GM19438 (cell line): ENCODE data around the gene ZFPM1.

Source experiments
- ATAC-seq: cut with Tn5 transposase; IDR thresholded peaks from one replicate; pipeline ENCODE4 v1.9.1; 2021; ENCODE audit warnings: low read depth; ENCODE audit not compliant: unreplicated experiment

The ZFPM1 gene

DNA sequence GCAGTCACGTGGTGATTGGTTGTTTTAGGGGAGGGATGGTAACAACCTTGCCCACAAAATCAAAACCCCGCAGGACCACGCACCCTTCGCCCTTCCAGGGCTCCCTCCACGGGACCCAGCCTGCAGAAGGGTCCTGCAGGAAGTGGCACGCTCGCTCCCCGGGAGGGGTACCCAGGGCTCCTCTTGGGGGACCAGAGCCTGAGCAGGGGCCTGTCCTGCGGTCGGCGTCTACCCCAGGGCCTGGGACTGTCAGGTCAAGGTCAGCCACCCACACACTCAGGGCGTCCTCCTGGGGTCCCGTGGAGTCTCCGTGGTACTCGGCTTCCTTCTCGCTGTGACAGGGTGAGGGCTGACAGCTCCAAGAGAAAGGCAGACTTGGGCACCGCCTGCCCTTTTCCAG lies 36.4 kb upstream of the ZFPM1 start:
- no peak for ATAC-seq

DNA sequence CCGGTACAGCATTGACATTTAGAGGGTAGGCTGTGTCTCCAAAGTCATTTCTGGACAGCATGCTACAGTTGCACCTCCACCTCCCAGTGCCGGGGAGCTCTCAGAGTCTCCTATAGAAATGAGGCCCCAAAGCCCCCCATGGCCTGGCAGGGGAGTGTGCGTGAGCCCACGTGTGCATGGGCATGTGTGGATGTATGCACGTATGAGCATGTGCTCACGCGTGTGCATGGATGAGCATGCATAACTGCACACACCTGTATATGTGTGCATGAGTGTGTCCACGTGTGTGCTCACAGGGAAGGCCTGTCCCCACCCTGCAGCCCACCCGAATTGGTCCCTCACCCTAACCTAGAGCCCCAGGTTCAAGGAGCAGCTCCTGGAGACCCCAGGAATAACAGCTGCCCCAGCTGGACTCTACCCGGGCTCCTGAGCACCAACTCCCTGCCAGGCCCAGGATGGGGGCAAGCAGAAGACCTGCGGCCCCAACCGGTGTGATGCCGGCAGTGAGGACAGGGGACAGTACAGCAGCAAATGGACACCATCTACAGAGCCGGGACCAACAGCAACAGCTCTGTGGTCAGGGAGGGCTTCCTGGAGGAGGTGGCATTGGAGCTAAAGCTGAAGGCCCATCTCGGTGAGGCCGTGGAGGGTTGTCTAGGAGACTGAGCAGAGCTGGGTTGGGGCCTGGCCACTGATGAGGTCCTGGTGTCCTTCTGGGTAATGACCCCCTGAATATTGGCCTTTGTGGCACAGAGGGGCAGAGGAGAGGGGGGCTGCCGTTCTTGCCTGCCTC lies 35.2 kb upstream of the ZFPM1 start:
- no peak for ATAC-seq

DNA sequence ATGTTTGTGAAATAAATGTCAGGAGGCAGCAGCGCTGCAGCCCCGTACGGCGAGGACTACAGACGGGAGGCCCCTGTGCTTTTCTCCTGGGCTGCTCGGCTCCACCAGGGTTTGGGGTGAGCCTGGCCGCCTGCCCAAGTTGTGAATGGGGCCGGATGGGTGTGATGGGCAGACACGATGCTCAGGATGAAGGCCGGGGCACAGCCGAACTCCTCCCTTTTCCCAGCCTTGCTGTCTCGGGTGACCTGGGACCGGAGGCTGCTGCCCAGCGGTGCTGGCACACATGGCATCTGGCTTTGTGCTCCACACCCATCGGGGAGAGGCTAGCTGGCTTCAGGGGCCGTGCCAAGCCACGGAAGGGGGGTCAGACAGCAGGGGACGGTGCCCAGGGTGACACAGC lies 34.2 kb upstream of the ZFPM1 start:
- no peak for ATAC-seq

DNA sequence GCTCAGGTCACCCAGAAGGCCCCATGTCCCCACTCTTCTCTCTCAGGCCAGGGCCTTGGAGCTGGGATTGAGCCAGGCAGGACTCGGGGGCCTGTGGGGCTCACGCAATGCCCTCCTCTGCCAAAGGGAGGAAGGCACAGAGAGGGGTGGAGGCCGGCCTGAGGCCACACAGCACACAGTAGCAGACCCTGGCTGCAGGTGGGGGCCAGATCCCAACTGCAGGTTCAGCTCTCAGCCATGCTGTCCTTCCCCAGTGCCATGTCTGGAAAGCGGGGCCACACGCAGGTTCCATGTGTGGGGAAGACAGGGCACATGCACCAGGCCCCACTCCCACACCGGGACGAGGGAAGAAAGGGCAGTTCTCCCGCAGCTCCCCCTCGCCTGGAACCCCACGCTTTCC lies 33.3 kb upstream of the ZFPM1 start:
- ATAC-seq, result no peak

DNA sequence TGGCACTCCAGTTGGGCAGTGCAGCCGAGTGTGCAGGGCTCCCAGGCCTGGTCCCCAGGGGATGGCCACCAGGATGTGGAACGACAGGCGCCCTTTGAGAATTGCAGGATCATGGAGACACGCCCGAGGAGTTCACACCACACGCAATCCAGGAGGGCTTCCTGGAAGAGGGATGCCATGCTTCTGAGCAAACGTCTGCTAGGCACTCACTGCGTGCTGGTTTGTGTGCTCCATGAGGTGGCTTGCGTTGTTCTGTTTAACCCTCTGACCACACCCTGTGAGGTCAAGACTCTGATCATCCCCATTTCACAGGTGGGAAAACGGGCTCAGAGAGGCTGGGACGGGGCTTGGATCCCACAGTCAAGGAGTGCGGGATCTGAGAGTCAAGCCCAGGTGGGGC lies 32.6 kb upstream of the ZFPM1 start:
- no peak for ATAC-seq

DNA sequence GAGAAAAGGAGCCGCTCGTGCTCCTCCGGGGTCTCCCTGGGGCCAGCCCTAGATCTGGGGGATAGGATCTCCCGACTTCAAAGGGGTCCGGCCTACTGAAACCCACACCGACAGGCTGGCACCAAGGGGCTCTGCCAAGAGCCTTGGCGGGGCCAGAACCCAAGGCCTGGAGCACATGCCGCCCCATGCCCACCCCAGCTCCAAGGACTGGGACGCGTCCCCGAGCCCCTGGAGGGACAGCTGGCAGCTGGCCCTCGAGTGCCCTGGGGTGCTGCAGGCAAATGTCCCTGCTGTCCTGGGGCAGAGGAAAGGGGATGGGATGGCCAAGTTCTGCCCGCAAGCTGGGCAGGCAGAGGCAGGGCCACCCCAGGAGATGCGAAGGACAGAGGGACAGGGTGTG lies 31.8 kb upstream of the ZFPM1 start:
- no peak for ATAC-seq

DNA sequence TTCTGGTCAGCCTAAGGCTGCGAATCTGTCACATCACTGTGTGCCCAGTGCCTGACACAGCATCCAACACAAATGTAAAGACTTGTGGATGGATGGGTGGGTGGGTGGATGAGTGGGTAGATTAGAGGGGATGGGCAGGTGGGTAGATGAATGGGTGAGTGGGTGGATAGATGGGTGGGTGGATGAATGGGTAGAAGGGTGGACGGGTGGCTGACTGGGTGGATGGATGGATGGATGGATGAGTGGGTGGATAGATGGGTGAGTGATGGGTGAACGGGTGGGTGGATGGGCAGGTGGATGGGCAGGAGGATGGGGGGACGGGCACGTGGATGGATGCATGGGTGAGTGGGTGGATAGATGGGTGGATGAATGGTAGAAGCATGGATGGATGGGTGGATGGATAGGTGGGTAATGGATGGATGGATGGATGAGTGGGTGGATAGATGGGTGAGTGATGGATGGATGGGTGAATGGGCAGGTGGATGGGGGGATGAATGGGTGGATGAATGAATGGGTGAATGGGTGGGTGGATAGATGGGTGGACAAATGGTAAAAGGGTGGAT lies 31.1 kb upstream of the ZFPM1 start:
- ATAC-seq, result no peak

DNA sequence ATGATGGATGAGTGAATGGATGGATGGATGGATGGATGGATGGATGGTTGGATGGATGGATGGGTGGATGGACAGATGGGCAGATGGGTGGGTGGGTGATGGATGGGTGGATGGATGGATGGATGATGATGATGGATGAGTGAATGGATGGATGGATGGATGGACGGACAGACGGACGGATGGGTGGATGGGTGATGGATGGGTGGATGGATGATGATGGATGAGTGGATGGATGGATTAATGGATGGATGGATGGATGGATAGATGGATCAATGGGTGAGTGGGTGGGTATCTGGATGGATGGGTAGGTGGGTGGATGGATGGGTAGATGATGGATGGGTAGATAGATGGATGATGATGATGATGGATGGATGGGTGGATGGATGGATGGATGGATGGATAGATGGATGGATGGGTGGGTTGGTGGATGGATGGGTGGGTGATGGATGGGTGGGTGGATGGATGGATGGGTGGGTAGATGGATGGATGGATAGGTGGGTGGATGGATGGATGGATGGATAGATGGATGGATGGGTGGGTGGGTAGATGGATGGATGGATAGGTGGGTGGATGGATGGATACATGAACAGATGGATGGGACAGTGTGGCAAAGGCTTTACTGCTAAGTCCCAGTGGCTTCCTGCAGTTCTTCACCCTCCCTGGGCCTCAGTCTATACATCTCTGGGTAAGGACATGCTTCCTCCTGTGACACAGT lies 30.2 kb upstream of the ZFPM1 start:
- ATAC-seq, result no peak

DNA sequence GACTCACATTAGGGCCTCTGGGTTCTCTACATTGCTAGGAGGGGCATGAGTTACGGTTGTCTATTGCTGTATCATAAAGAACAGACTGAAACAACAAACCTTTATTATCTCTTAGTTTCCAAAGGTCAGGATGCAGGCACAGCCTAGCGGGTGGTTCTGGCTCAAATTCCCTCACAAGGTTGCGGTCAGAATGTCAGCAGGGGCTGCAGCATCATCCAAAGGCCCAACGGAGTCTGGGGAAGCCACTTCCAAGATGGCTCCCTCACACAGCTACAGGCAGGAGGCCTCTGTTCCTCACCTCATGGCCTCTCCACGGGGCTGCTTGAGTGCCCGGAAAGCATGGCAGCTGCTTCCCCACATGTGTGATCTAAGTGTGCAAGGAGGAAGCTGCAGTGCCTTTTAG lies 29.6 kb upstream of the ZFPM1 start:
- no peak for ATAC-seq

DNA sequence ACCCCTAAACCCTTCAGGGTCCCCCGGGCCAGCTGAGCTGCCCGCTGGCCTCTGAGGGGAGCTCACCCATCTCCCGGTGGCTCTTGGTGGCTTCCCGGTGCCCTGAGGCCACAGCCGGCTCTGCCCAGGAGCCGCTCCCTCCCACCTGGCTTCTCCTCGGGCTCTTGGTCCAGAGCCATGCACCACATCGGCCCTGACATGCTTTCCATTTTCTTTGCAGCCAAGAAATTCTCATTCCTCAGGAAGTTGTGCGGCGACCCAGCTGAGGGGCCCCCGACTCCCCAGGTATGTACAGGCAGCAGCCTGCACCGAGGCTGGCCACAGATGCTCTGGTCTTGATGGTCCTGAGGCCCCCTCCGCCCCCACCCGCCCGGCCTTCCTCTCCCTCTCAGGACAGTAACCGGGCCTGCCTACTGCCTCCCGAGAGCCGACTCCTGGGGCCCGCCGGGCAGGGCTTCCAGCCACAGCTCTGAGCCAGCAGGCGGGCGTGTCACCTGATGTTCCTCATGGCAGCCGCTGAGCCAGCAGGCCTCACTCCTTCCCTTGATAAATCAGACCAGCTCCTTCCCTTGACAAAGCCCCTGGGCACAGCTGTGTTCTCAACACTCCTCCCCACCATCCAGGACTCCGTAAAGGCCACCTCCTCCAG lies 28.4 kb upstream of the ZFPM1 start:
- ATAC-seq, result no peak

DNA sequence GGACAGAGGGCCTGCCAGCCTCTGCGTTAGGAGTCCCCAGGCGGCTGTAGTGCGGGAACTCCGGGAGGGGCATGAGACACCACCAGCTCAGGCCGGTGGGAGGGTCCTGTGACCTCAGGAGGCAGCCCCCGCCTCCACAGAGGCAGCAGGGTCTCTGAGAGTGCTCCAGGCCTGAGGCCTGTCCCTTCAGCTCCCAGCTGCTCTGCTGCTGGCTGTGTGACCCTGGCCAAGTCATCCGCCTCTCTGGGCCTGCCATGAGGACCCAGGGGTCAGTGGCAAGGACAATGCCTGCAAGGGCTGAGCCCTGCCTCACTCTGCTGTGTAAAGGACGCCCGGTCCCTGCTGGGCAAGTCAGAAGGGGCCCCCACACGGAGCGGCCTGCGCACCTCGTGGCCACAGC lies 27.1 kb upstream of the ZFPM1 start:
- no peak for ATAC-seq

DNA sequence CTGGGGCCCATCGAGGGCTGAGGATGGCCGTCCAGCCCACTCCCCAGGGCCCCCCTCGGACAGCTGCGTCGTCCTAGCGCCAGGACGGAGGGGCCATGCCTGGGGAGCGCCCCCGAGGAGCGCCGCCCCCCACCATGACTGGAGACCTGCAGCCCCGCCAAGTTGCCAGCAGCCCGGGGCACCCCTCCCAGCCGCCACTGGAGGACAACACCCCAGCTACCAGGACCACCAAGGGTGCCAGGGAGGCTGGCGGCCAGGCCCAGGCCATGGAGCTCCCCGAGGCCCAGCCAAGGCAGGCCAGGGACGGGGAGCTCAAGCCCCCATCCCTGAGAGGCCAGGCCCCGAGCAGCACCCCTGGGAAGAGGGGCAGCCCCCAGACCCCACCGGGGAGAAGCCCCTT lies 25.7 kb upstream of the ZFPM1 start:
- ATAC-seq, result no peak

DNA sequence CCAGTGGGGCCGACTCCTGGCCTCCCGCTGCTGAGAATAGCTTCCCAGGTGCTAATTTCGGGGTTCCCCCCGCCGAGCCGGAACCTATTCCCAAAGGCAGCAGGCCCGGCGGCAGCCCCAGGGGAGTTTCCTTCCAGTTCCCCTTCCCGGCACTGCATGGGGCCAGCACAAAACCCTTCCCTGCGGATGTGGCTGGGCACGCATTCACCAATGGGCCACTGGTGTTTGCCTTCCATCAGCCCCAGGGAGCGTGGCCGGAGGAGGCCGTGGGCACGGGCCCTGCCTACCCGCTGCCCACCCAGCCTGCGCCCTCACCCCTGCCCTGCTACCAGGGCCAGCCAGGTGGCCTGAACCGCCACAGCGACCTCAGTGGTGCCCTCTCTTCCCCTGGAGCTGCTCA lies 24.9 kb upstream of the ZFPM1 start:
- ATAC-seq, result no peak

DNA sequence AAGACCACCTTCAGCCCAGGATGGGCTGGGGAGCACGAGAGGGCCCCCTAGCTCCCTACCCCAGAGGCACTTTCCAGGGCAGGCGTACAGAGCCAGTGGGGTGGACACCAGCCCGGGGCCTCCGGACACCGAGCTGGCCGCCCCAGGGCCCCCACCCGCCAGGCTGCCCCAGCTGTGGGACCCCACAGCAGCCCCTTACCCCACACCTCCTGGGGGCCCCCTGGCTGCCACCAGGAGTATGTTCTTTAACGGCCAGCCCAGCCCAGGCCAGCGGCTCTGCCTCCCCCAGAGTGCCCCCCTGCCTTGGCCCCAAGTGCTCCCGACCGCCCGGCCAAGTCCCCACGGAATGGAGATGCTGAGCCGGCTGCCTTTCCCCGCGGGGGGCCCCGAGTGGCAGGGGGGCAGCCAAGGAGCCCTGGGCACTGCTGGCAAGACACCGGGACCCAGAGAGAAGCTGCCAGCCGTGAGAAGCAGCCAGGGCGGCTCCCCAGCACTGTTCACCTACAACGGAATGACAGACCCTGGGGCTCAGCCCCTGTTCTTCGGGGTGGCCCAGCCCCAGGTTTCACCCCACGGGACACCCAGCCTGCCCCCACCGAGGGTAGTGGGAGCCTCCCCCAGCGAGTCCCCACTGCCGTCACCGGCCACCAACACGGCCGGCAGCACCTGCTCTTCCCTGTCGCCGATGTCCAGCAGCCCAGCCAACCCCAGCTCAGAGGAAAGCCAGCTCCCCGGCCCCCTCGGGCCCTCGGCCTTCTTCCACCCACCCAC lies 24.3 kb upstream of the ZFPM1 start:
- ATAC-seq, result no peak

DNA sequence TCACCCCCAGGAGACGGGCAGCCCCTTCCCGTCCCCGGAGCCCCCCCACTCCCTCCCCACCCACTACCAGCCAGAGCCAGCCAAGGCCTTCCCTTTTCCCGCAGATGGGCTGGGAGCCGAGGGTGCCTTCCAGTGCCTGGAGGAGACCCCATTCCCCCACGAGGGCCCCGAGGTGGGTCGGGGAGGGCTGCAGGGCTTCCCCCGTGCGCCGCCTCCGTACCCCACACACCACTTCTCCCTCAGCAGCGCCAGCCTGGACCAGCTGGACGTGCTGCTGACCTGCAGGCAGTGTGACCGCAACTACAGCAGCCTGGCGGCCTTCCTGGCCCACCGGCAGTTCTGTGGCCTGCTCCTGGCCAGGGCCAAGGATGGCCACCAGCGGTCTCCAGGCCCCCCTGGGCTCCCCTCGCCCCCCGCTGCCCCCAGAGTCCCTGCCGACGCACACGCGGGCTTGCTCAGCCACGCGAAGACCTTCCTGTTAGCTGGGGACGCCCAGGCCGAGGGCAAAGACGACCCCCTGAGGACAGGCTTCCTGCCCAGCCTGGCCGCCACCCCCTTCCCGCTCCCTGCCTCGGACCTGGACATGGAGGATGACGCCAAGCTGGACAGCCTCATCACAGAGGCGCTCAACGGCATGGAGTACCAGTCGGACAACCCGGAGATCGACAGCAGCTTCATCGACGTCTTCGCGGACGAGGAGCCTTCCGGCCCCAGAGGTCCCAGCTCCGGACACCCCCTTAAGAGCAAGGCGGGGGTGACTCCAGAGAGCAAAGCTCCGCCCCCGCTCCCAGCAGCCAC lies 23.5 kb upstream of the ZFPM1 start:
- ATAC-seq, result no peak

DNA sequence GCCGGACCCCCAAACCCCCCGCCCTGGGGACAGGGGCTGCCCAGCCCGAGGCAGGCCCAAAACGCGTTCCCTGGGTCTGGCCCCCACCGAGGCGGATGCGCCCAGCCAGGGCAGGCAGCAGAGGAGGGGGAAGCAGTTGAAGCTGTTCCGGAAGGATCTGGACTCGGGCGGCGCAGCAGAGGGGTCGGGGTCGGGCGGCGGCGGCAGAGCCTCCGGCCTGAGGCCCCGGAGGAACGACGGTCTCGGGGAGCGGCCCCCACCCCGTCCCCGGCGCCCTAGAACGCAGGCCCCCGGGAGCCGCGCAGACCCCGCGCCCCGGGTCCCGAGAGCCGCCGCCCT lies 22.9 kb upstream of the ZFPM1 start:
- ATAC-seq, result no peak

DNA sequence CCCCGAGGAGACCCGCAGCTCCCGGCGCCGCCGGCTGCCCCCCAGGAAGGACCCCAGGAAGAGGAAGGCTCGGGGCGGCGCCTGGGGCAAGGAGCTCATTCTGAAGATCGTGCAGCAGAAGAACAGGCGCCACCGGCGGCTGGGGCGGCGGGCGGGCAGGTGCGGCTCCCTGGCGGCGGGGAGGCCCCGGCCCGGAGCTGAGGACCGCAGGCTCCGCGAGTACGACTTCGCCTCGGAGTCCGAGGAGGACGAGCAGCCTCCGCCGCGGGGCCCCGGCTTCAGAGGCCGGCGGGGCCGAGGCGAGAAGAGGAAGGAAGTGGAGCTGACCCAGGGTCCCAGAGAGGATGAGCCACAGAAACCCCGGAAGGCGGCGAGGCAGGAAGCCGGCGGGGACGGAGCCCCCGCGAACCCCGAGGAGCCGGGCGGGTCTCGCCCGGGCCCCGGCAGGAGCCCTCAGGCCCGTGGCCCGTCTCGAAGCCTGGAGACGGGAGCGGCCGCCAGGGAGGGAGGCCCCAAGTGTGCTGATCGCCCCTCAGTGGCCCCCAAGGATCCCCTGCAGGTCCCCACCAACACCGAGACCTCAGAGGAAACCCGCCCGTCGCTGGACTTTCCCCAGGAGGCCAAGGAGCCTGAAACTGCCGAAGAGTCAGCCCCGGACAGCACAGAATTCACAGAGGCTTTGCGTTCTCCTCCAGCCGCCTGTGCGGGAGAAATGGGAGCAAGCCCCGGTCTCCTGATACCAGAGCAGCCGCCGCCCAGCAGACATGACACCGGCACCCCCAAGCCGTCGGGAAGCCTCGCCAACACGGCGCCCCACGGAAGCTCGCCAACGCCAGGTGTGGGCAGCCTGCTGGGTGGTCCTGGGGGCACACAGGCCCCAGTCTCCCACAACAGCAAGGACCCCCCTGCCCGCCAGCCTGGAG lies 22.3 kb upstream of the ZFPM1 start:
- ATAC-seq, result peak; percentile 63

DNA sequence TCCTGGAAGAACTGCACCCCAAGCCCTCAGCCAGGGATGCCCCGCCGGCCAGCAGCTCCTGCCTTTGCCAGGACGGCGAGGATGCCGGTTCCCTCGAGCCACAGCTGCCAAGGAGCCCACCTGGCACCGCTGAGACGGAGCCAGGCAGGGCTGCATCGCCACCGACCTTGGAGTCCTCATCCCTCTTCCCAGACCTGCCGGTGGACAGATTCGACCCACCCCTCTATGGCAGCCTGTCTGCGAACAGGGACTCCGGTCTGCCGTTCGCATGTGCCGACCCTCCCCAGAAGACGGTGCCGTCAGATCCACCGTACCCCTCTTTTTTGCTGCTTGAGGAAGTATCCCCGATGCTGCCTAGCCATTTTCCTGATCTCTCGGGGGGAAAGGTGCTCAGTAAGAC lies 21.4 kb upstream of the ZFPM1 start:
- ATAC-seq, result no peak

DNA sequence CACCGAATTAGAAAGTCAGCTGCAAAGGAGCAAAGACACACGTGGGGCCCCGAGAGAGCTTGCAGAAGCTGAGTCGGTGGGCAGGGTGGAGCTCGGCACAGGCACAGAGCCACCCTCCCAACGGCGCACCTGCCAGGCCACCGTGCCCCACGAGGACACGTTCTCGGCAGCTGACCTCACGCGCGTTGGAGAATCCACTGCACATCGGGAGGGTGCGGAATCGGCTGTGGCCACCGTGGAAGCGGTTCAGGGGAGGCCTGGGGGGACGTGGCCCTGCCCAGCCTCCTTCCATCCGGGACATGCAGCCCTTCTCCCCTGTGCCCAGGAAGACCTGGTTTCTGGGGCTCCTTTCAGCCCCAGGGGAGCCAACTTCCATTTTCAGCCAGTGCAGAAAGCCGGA lies 20.9 kb upstream of the ZFPM1 start:
- ATAC-seq, result no peak
